ENCODE measurements around the gene SLCO4A1.

The SLCO4A1 gene

DNA sequence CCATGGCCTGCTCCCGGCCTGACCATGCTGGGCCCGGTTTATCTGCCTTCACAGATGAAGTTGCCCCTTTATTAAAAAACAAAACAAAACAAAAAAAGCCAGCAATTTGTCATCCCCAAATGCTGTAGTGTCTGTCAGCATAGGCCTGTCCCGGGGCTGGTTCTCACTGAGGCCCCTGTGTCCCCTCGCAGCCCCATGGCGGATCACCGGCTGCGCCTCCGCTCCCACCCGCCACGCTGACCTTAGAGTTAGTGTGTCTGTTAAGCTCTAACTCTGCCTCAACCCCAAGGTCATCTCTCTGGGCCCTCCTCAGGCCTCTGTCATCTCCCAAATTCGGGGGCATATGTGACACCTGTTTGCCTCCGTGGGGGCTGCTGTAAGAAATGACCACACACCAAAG, 11.1 kb downstream of the SLCO4A1 start:
- no peak for DNase-seq (ENCODE audit: low read depth)

DNA sequence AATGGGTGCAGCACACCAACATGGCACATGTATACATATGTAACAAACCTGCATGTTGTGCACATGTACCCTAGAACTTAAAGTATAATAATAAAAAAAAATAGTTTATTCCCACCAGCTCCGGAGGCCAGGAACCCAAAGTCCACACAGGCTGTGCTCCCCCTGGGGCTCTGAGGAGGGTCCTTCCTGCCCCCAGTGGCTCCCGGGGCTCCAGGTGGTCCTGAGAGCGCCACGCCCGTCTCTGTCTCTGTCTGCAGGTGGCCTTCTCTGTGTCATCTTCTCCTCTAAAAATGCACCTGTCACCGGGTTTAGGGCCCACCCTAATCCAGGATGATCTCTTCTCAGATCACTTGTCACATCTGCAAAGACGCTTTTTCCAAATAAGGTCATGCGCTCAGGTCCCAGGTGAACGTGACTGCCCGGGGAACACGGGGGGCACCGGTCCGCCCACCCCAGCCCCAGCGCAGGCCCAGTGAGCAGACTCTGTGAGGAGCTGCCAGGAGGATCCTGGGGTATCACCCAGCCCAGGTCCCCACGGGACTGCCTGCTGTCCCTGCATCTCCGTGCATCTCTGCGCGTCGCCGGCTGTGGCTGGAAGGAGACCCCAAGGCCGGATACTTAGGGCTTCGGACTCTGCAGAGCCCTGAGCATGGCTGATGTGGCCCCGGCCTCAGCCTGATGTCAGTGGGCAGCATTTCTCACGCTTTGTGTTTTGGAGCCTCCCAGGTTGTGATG, 11.8 kb downstream of the SLCO4A1 start:
- DNase-seq (ENCODE audit: low read depth), result no peak

- DNase-seq (ENCODE audit: low read depth), result no peak
Observed at GRCh38 chr20:62655282-62656196, 13.2 kb downstream of the SLCO4A1 start.

- no peak for DNase-seq (ENCODE audit: low read depth)
Observed at GRCh38 chr20:62656197-62656918, 14.1 kb downstream of the SLCO4A1 start.

DNA sequence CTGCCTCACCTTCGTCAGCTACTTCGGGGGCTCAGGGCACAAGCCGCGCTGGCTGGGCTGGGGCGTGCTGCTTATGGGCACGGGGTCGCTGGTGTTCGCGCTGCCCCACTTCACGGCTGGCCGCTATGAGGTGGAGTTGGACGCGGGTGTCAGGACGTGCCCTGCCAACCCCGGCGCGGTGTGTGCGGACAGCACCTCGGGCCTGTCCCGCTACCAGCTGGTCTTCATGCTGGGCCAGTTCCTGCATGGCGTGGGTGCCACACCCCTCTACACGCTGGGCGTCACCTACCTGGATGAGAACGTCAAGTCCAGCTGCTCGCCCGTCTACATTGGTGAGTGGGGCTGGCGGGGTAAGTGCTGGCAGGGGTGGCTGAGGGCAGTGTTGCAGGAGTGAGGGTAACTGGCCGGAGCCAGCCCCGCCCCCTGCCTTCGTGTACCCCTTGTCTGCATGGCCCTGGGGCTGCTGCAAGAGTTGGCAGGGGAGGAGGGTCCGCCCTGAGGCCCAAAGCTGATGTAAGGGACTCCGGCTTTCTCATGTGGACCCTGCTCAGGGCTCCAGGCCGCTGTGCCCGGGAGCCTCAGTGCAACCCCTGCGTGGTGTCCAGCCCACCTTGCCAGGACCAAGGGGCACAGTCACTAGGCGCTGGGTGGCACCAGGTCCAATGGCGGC, 14.8 kb downstream of the SLCO4A1 start:
- no peak for DNase-seq (ENCODE audit: low read depth)

- no peak for DNase-seq (ENCODE audit: low read depth)
Observed at GRCh38 chr20:62657589-62657942, 15.3 kb downstream of the SLCO4A1 start.

DNA sequence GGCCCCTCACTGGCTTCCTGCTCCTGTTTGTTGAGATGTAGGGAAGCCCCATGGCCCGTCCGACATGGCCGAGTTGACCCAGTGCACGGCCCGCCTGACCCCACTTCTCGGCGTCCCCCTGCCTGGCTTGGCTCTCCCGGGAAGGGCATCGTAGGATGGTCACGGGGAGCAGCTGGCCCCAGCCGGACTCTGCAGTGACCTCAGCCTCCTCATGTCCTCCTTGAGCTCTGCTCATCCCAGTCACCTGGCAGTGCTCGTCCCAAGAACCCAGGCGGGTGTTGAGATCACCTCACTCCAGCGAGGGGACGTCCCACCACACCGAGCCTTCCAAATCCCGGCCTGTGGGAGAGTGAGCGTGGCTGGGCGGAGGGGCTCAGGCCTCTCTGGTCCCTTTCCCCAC, 15.7 kb downstream of the SLCO4A1 start:
- no peak for DNase-seq (ENCODE audit: low read depth)

DNA sequence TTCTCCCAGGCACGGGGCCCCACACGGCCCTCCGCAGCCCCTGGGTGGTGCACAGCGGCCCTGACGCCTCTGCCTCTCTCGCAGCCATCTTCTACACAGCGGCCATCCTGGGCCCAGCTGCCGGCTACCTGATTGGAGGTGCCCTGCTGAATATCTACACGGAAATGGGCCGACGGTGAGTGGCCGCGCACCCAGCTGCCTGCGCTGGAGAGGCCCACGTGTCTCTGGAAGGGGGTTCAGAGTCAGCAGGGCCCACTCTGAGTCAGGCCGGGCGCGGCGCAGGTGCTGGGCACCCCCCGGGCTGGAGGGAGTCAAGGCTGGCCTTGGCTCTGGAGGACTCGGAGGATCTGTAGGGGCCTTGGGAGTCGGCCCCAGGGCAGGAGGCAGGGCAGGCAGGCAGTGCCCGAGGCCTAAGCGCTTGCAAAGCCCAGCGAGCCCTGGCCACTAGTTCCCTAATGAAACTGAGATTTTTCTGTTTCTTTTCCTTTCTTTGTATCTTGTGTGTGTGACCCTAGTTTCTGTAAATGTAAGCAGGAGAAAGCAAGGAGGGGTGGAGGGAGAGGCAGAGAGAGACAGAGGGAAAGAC, 16.4 kb downstream of the SLCO4A1 start:
- no peak for DNase-seq (ENCODE audit: low read depth)

- DNase-seq (ENCODE audit: low read depth), result no peak
Observed at GRCh38 chr20:62659488-62660239, 17.4 kb downstream of the SLCO4A1 start.

- no peak for DNase-seq (ENCODE audit: low read depth)
Observed at GRCh38 chr20:62660240-62660615, 17.9 kb downstream of the SLCO4A1 start.

DNA sequence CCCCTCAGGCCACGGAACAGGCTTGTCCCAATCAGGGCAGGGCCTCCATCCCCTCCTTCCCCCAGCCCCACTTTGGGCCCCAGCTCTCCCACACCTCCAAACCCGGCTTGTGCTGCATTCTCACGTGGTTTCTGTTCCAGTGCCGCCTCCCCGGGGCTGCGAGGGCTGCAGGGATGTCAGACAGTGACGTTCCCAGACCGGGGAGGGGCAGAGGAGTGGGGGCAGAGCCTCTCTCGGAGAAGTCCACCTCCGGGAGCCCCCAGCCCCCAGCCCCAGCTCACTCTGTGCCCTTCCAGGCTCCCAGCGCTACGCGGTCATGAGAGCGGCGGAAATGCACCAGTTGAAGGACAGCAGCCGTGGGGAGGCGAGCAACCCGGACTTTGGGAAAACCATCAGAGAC, 18.5 kb downstream of the SLCO4A1 start:
- DNase-seq (ENCODE audit: low read depth), result no peak

- DNase-seq (ENCODE audit: low read depth), result no peak
Observed at GRCh38 chr20:62661647-62662046, 19.3 kb downstream of the SLCO4A1 start.

DNA sequence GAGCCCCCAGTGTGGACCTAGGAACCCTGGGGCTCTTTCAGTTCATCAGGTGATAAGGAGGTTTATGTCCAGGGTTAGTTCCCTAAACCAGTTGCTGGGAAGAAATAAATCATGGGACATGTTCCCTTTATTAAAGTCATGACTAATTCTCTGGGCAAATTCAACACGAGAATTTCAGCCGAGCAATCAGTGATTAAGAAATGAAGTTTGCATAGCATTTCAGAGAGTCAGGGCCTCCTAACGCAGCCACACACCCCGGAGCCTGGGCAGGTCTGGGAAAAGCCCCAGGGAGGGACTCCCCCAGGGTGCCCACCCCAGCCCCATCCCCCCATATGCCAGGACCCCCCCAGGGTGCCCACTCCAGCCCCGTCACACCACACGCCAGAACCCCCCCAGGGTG, 20.1 kb downstream of the SLCO4A1 start:
- peak; percentile 78 for DNase-seq (ENCODE audit: low read depth)

DNA sequence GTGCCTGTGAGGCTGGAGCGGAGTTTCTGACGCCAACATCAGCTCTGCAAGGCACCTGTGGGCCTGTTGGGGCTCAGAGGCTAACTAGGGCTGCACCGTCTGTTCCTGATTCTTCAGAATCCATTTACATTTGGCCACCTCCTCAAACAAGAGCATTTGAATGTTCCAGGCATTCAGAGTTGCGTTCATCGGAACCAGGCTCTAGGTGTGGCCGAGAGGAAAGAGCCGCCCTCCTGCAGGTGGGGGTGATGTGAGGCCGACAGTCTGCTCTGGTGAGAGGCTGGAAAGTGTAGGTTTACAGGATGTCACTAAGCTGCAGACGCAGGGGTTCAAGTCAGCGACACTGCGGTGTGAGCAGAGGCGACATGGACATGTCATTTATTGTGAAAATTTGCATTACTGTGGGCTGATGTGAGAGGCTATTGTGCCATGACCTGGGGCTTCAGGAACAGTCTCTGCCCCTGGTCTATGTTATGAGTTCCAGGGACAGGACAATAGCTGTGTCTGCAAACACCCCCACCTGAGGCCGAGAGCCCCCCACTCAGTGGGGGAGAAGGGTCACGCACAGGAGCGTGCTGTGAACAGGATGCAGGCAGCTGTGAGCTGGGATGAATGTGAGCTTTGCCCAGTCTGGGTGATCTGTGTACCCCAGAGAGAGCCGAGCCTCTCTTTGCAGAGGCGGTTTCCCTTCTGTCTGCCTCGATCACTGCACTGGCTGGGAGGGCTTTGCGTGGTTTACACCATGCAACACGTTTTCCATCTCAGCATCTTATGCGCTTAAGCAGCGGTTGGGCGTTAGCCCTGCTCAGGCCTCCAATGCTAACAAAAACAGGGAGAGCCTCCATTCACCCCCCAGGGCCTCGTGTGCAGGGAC, 21.1 kb downstream of the SLCO4A1 start:
- DNase-seq (ENCODE audit: low read depth), result no peak

DNA sequence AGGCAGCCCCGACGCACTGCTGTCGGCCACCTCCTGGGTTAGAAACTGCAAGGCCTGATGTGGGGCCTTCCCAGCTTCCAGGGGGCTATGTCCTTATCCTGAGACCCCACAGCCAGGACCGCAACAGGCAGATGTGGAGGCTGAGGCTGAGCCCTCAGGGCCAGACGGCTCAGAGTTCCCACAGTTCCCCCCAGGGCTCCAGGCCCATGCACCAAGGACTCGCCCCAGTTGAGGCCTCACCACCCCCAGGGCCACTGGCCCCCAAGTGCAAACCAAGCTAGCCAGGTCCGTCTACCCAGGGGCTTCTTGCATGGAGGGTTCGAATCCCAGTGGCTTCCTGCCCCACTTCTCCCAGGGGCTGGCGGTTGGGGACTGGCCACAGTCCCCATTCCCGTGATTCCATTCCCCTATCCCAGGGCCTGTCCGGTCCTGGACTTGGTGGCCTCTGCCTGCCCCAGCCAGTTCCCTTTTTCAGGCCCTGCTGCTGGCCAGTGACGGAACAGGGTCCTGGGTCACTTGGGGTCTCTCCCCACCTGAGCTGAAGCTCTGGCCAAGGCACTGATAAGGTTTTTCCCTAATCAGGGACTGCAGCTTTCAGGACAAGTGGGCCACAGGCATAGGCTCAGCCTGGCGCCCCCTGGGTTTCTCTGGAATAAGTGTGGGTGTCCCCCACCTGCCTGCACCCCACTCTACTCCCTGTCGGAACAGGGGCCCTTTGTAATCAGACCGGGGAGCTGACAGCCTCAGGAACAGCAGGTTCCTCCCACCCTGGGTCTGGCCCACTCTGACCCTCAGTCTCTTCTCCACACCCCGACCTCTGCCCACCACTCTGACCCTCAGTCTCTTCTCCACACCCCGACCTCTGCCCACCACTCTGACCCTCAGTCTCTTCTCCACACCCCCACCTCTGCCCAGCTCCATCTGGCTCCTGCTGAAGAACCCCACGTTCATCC, 22.0 kb downstream of the SLCO4A1 start:
- no peak for DNase-seq (ENCODE audit: low read depth)

DNA sequence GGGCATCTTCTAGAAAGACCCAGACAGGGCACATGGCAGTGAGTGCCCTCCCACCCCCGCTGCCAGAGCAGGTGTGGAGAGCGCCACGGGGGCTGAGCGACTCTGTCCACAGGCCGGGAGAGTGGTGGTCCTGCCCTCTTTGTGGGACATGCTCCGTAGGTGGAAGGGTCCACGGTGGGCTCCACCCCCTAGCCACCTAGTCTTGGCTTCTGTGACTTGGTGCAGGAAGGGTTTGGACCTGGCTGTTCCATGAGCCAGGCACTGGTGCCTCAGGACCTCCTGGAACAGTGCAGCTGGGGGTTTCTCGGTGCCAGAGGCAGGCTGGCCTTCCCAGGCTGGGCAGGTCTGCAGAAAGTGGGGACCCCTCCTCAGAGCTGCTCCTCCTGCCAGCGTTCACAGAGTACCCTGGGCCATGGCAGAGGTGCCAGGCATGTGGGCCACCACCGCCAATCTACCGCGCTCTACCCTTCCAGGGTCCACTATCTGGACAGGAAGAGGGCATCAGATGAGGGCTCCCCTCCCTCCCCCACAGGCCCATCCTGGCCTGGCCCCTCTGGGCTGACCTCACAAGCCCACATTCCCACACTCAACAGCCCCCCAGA, 23.0 kb downstream of the SLCO4A1 start:
- no peak for DNase-seq (ENCODE audit: low read depth)

DNA sequence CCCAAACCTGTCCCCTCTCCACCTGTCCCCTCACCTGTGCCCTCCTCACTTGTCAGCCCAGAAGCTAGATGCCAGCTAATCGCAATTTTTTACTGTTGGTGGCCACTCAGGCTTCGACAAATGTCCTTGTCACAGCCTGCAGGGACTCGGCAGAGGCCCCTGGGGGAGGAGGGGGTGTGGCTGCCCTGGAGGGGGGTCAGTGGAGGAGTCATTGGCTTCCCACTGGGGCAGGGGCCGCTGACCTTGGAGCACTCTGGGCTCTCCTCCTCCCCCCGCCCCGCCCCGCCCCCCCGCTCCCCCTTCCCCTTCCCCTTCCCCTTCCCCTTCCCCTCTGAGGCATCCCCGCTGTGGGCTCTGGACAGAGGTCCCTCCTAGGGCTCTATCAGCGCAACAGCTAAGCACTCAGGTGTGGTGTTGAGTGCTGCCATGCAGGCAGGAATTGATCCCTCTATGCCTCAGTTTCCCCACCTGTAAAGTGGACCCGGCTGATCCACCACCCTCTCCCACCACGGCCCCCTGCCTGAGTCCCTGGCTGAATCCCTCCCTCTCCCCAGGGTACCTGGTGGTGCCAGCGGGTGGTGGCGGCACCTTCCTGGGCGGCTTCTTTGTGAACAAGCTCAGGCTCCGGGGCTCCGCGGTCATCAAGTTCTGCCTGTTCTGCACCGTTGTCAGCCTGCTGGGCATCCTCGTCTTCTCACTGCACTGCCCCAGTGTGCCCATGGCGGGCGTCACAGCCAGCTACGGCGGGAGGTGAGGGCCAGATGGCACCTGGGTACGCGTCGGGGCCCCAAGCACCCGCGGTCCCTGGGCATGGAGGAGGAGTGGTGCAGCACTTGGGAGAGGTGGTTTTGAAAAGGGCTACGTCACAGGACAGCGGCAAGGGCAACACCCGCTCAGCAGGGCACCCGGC, 23.8 kb downstream of the SLCO4A1 start:
- no peak for DNase-seq (ENCODE audit: low read depth)
